HFFc6 (cell line): ENCODE measurements around the gene MRPS26. TPM values are rescaled to one million over a fixed set of nuclear protein-coding genes. Genes with fewer than 3 reads are reported as not detected.

Experiments used
- DNase-seq: peaks from one replicate; pipeline ENCODE4 v3.0.0-alpha.2; 2018
- H3K27ac Mint-ChIP-seq: 2 replicates; pipeline ENCODE4 v1.8.0; 2020; ENCODE audit warnings: mild to moderate bottlenecking, mixed read lengths
- H3K27me3 Mint-ChIP-seq: 2 replicates; pipeline ENCODE4 v1.8.0; 2021; ENCODE audit warnings: mild to moderate bottlenecking, moderate library complexity, mixed read lengths; ENCODE audit not compliant: insufficient read depth
- H3K36me3 Mint-ChIP-seq: 2 replicates; pipeline ENCODE4 v1.8.0; 2021; ENCODE audit warnings: low read depth, mixed read lengths
- H3K4me1 Mint-ChIP-seq: 2 replicates; pipeline ENCODE4 v1.8.0; 2020; ENCODE audit warnings: low read depth, mixed read lengths
- H3K4me3 Mint-ChIP-seq: 2 replicates; pipeline ENCODE4 v1.8.0; 2020; ENCODE audit warnings: mild to moderate bottlenecking, moderate library complexity, mixed read lengths
- H3K9me3 Mint-ChIP-seq: 2 replicates; pipeline ENCODE4 v1.8.0; 2020; ENCODE audit warnings: mild to moderate bottlenecking, mixed read lengths
- total RNA-seq, 6 experiments: library from RNA; stranded (reverse); fragmentation: NEBNext Ultra II Directional; extraction: Animal tissue kit (Norgen Biotek cat#: 25700); gene quantifications; 2 replicates in 1 of 6; 3 replicates in 5 of 6; pipeline ENCODE4 v1.2.3, GENCODE V29; 2021
- TF ChIP-seq, protein P1 (sequence below): fragments of 200-600 bp; sonication (generic); IDR thresholded peaks from 2 replicates; pipeline ENCODE4 v1.5.0; 2021; ENCODE audit warnings: antibody characterized with exemption, mild to moderate bottlenecking

Gene MRPS26
- total RNA-seq, 6 experiments from 2014 or later = 31.7 to 46.8 (median 36.0) TPM

DNA sequence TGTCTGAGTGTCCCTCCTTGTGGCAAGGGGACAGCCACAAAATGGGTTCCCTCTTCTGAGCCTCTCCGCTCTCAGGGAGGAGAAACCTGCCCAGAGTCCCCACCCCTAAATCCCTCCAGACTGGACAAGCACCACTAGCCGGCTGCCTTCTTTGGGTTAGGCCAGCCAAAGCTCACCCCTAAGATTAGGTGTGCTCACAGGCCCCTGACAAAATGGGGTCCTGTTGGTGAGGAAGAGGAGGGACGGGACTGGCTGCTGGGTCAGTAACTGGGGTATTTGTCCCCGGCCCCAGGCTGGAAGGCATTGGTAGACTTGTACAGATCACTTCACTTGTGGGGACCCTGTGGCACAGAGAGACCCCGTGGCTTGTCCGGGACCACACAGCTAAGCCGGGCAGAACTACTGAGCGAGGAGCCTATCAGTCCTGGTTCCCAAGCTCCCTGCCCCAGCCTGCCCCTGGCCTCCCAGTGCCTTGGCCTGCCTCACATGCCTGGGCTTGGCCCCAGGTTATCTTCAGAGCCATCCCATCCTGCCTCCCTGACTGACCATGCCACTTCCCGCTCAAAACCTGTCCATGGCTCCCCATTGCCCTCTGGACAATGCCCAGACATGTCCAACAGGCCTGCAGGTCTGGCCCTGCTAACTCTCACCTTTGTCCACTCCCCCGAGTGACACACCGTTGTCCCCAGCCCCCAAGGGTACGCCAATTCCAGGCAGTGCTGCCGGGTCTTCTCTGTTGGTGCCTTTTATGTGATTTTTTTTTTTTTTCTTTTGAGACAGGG lies 49.2 kb downstream of the MRPS26 start:
- peaks cover 5% of the 10 kb centered on the region; the same call in 1 of the 2 replicates for H3K4me1 Mint-ChIP-seq
- DNase-seq = no peak
- no peaks in the 10 kb centered on the region for H3K36me3 Mint-ChIP-seq
- no peaks in the 10 kb centered on the region for H3K9me3 Mint-ChIP-seq
- H3K27me3 Mint-ChIP-seq = peaks cover 20% of the 10 kb centered on the region
- no peak overlapping the region for H3K27ac Mint-ChIP-seq
- TF ChIP-seq, protein P1, sequence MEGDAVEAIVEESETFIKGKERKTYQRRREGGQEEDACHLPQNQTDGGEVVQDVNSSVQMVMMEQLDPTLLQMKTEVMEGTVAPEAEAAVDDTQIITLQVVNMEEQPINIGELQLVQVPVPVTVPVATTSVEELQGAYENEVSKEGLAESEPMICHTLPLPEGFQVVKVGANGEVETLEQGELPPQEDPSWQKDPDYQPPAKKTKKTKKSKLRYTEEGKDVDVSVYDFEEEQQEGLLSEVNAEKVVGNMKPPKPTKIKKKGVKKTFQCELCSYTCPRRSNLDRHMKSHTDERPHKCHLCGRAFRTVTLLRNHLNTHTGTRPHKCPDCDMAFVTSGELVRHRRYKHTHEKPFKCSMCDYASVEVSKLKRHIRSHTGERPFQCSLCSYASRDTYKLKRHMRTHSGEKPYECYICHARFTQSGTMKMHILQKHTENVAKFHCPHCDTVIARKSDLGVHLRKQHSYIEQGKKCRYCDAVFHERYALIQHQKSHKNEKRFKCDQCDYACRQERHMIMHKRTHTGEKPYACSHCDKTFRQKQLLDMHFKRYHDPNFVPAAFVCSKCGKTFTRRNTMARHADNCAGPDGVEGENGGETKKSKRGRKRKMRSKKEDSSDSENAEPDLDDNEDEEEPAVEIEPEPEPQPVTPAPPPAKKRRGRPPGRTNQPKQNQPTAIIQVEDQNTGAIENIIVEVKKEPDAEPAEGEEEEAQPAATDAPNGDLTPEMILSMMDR = no peak
- H3K4me3 Mint-ChIP-seq = no peak overlapping the region

Other genes starting within 250 kb of the MRPS26 start
- gene CPXM1, start 245.4 kb upstream of the MRPS26 start, total RNA-seq = under 1 TPM in 1 of 6 experiments, not detected in 5; 0.10 TPM
- not detected for gene C20orf141, start 231.1 kb upstream of the MRPS26 start, total RNA-seq
- not detected for gene TMEM239, start 229.7 kb upstream of the MRPS26 start, total RNA-seq
- gene PCED1A, start 205.4 kb upstream of the MRPS26 start, total RNA-seq = 10 to 100 TPM; 22.0 to 24.8 (median 23.8) TPM
- 10 to 100 TPM; 30.6 to 36.3 (median 35.2) TPM for gene VPS16, start 205.3 kb upstream of the MRPS26 start, total RNA-seq
- 10 to 100 TPM; 44.3 to 54.4 (median 48.7) TPM for gene PTPRA, start 172.6 kb upstream of the MRPS26 start, total RNA-seq
- under 1 TPM in 1 of 6 experiments, not detected in 5; 0.26 TPM for gene GNRH2, start 2.4 kb upstream of the MRPS26 start, total RNA-seq
- not detected for gene OXT, start 25.6 kb downstream of the MRPS26 start, total RNA-seq
- gene AVP, start 38.7 kb downstream of the MRPS26 start, total RNA-seq = not detected
- 10 to 100 TPM; 11.9 to 15.0 (median 13.8) TPM for gene FASTKD5, start 113.8 kb downstream of the MRPS26 start, total RNA-seq
- gene UBOX5, start 113.8 kb downstream of the MRPS26 start, total RNA-seq = 1 to 10 TPM; 5.0 to 6.1 (median 5.5) TPM
- gene LZTS3, start 127.5 kb downstream of the MRPS26 start, total RNA-seq = 1 to 10 TPM; 2.7 to 6.1 (median 3.0) TPM
- 10 to 100 TPM; 30.3 to 68.3 (median 31.5) TPM for gene DDRGK1, start 158.6 kb downstream of the MRPS26 start, total RNA-seq
- gene ITPA, start 163.4 kb downstream of the MRPS26 start, total RNA-seq = 10 to 100 TPM; 62.3 to 76.7 (median 70.2) TPM
- 1 to 10 TPM; 2.4 to 3.6 (median 3.1) TPM for gene SLC4A11, start 193.1 kb downstream of the MRPS26 start, total RNA-seq